ENCODE results near the gene AIRE.
"Not testable (repeated sequence)": the region's sequence is repeated elsewhere in the genome, so short reads cannot be mapped to it uniquely, and the experiment has no call there.

Gene AIRE

GRCh38 chr21:44338971-44339910 lies 53.6 kb downstream of the AIRE start, which contains the start of gene CFAP410:
CFAP410 (minus strand) TSS chr21:44339390; CDS start chr21:44339194, 196 bp downstream.
- DNase-seq (ENCODE audit: low spot score) = peak; percentile 93

DNA sequence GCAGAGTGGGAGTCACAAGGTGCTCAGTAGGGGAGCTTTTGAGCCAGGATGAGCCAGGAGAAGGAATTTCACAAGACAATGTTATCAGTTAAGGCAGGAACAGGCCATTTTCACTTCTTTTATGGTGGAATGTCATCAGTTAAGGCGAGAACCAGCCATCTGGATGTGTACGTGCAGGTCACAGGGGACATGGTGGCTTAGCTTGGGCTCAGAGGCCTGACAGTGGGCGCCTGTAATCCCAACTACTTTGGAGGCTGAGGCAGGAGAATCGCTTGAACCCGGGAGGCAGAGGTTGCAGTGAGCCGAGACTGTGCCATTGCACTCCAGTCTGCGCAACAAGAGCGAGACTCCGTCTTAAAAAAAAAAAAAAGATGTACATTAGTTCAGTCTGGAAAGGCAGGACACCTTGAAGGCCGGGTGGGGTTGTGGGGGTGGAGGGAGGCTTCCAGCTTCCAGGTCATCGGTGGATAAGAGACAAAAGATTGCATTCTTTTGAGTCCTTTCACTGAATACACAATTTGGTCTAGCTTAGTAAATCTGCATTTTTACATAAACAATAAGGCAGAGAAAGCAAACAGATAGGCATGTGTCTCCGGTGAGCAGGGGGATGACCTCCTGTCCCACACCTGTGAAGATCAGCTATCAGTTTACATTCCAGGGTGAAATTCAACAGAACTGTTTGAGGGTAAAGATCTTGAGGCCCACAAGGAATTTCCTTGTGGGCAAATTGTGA lies 56.2 kb downstream of the AIRE start:
- DNase-seq (ENCODE audit: low spot score) = not testable (repeated sequence)

- DNase-seq (ENCODE audit: low spot score) = not testable (repeated sequence)
Observed at GRCh38 chr21:44342981-44343380, 57.3 kb downstream of the AIRE start.

DNA sequence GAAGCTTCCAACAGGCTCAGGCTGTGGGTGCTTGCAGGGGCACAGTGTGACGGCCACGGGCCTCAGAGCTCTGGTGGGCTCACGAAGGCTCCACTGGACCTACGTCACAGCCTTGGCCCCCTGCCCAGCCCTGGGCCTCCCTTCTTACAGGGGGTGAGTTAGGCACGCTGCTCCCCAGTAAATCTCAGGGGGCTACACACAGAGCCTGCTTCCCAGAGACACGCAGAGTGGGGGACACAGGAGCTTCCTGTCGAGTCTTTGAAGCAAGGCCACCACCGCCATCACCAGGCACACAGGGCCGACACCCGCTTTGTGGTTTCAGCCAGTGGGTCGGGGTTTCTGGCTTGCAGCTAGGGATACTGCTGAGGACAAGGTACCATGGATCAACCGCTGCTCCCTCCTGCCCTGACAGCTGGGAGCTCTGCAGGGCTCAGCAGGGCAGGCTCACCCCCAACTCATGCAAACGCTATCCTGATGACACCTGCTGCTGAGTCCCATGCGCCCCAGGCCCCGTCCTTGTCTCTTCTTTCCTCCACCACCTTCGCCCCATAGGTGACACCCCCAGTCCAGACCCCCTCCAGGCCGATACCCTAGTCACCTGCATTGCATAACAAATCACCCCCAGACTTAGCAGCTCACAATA lies 59.0 kb downstream of the AIRE start:
- no peak for DNase-seq (ENCODE audit: low spot score)

DNA sequence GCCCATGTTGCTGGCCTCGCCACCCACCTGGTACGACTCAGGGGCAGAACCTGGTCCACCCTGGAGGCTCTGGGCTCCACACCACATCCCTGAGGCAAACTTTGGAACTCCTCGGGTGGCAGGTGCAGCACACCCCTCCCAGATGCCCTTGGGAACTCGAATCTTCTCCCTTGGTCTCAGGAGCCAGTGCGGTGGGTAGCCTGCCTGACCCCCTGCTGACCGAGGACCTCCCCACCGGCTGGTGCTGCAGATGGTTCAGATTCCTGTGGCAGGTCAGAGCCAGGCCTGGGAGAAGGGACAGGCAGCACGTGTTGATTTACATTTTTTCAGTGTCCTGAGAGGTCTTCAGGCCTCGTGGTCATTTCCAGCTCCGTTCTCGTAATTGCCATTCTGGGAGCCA lies 59.8 kb downstream of the AIRE start:
- no peak for DNase-seq (ENCODE audit: low spot score)

GRCh38 chr21:44347911-44348451 lies 62.3 kb downstream of the AIRE start:
- DNase-seq (ENCODE audit: low spot score) = no peak
